Panc1 (cell line): ENCODE results near the gene NME4. TPM values are rescaled to one million over a fixed set of nuclear protein-coding genes. Genes with fewer than 3 reads are reported as not detected.

Experiments used
- ATAC-seq: fragments of 200-7000 bp; cut with Tn5 transposase; 2 replicates; pipeline ENCODE4 v1.9.1; 2020; ENCODE audit warnings: mild to moderate bottlenecking, moderate library complexity
- BruUV-seq: library from RNA; stranded (reverse); fragments of 400-500 nt; replicated peaks from 2 replicates; lab custom pipeline; 2021; lab: Mats Ljungman, UMichigan
- CTCF ChIA-PET: fragments of 300-600 bp; sonication (Branson Sonifier 250); formaldehyde crosslinking; loops from one replicate; lab custom pipeline; 2022; ENCODE audit warnings: antibody characterized with exemption; lab: Charles Lee
- POLR2A ChIA-PET: fragments of 300-600 bp; sonication (Branson Sonifier 250); formaldehyde crosslinking; loops from one replicate; lab custom pipeline; 2022; ENCODE audit warnings: antibody characterized with exemption; lab: Charles Lee
- DNase-seq: peaks from one replicate; pipeline ENCODE4 v3.0.0-alpha.2; 2010; ENCODE audit warnings: low read depth, low spot score
- H3K27ac ChIP-seq: 2 replicates; pipeline ENCODE4 v1.5.1; 2011; ENCODE audit warnings: mild to moderate bottlenecking, low read length, inconsistent platforms
- H3K27me3 ChIP-seq: fragments of 200-500 bp; sonication (Bioruptor generic); 2 replicates; pipeline ENCODE4 v1.6.0; 2014; ENCODE audit warnings: low read length, inconsistent platforms; ENCODE audit not compliant: control insufficient read depth, insufficient read depth
- H3K36me3 ChIP-seq: fragments of 200-500 bp; sonication (Bioruptor generic); 2 replicates; pipeline ENCODE4 v1.5.1; 2014; ENCODE audit warnings: inconsistent platforms, mild to moderate bottlenecking, low read length, moderate library complexity; ENCODE audit not compliant: control insufficient read depth, insufficient read depth
- H3K4me1 ChIP-seq: 2 replicates; pipeline ENCODE4 v1.5.1; 2011; ENCODE audit warnings: inconsistent platforms, mild to moderate bottlenecking, low read length, moderate library complexity; ENCODE audit not compliant: control insufficient read depth, insufficient read depth
- H3K4me3 ChIP-seq, 2 experiments: 2 replicates each; pipeline ENCODE4 v1.5.1; 2011 to 2012; ENCODE audit warnings: low read depth in 2 of 2, low read length in 2 of 2, mild to moderate bottlenecking in 2 of 2, inconsistent platforms in 1 of 2, moderate library complexity in 1 of 2
- H3K9me3 ChIP-seq: fragments of 200-500 bp; sonication (Bioruptor generic); 2 replicates; pipeline ENCODE4 v1.5.1; 2014; ENCODE audit warnings: low read depth, mild to moderate bottlenecking, inconsistent platforms, low read length, moderate library complexity; ENCODE audit not compliant: control insufficient read depth, insufficient read depth
- CTCF ChIP-seq: fragments of 450-650 bp; IDR thresholded peaks from 2 replicates; pipeline ENCODE4 v1.5.1; 2017; ENCODE audit warnings: mild to moderate bottlenecking
- POLR2AphosphoS5 ChIP-seq: IDR thresholded peaks from 2 replicates; pipeline ENCODE4 v1.6.1; 2012; ENCODE audit warnings: mild to moderate bottlenecking, low read depth, low read length, moderate library complexity
- REST ChIP-seq, 2 experiments: IDR thresholded peaks; 2 replicates each; pipeline ENCODE4 v1.6.1; 2011 to 2012; ENCODE audit warnings: low read depth in 2 of 2, control low read depth in 1 of 2, low read length in 1 of 2, mild to moderate bottlenecking in 1 of 2, moderate library complexity in 1 of 2; ENCODE audit not compliant: insufficient read depth in 1 of 2
- SIN3A ChIP-seq: IDR thresholded peaks from 2 replicates; pipeline ENCODE4 v1.6.1; 2012; ENCODE audit warnings: low read depth, mild to moderate bottlenecking, low read length, moderate library complexity, borderline replicate concordance; ENCODE audit not compliant: insufficient read depth
- TCF7L2 ChIP-seq: IDR thresholded peaks from 2 replicates; pipeline ENCODE4 v1.6.1; 2011; ENCODE audit warnings: mild to moderate bottlenecking, low read depth, low read length, inconsistent platforms
- in situ Hi-C: cut with HindIII; loops from 2 replicates; pipeline ENCODE4 v1.10.0; 2016; ENCODE audit warnings: low sequenced_read_pairs, low pct_unique_long_range_greater_than_20kb
- intact Hi-C: fragments of 100-400 bp; cut with micrococcal nuclease; formaldehyde crosslinking; loops from one replicate; pipeline ENCODE4 v1.10.0; 2022; ENCODE audit not compliant: unreplicated experiment
- total RNA-seq: library from RNA; stranded (reverse); gene quantifications from one replicate; pipeline ENCODE4 v1.2.1, GENCODE V29; 2021; ENCODE audit not compliant: unreplicated experiment

NME4 gene
- total RNA-seq, 1 experiment from 2014 or later = 500 TPM

- in situ Hi-C loops = no loop called here
- CTCF ChIA-PET = interaction anchor here (0.6 kb wide), 1 partner anchor 12 kb away, joined by 9 read pairs; no protein-coding TSS in a partner anchor
- DNase-seq (no peak), ATAC-seq (peak; percentile 39)
- peak; percentile 38 for TF ChIP-seq CTCF
- no peak for TF ChIP-seq TCF7L2
- TF ChIP-seq REST (IDR thresholded peaks at IDR 0.05; ENCODE audit: insufficient read depth in 1 of 2, low read depth in 2 of 2, low read length in 1 of 2) = no peak
- TF ChIP-seq POLR2AphosphoS5 = peak; percentile 66
- no peak for TF ChIP-seq SIN3A
- Histone ChIP-seq H3K27ac (peak overlapping the region; percentile 94), H3K36me3 (no peaks in the 10 kb centered on the region), H3K9me3 (no peaks in the 10 kb centered on the region), H3K4me3 (peak overlapping the region; percentile 49 to 52), H3K27me3 (no peaks in the 10 kb centered on the region), H3K4me1 (peaks cover 34% of the 10 kb centered on the region)
- no TSS peak for BruUV-seq
- POLR2A ChIA-PET = no interaction called here
- intact Hi-C loops = no loop called here
These were observed 835 bp downstream of the NME4 start for GRCh38 chr16:397736-398332.

GRCh38 chr16:398561-399339 lies 1.8 kb downstream of the NME4 start:
- no TSS peak for BruUV-seq
- no peaks in the 10 kb centered on the region for H3K36me3 ChIP-seq
- H3K9me3 ChIP-seq = no peaks in the 10 kb centered on the region
- intact Hi-C loops = no loop called here
- ChIA-PET CTCF (interaction anchor here (0.6 kb wide), 1 partner anchor 13 kb away, joined by 9 read pairs; no protein-coding TSS in a partner anchor), POLR2A (no interaction called here)
- TF ChIP-seq REST (IDR thresholded peaks at IDR 0.05; ENCODE audit: insufficient read depth in 1 of 2, low read depth in 2 of 2, low read length in 1 of 2) (no peak), SIN3A (no peak), CTCF (peak; percentile 19; the same call in 1 of the 2 replicates), POLR2AphosphoS5 (peak; percentile 62), TCF7L2 (no peak)
- H3K27me3 ChIP-seq = no peaks in the 10 kb centered on the region
- peaks cover 37% of the 10 kb centered on the region for H3K4me1 ChIP-seq
- no peak for DNase-seq
- in situ Hi-C loops = no loop called here
- H3K4me3 ChIP-seq = peak overlapping the region; percentile 49 to 52
- peak overlapping the region; percentile 94 for H3K27ac ChIP-seq
- peak; percentile 4; the same call in 1 of the 2 replicates for ATAC-seq
